ENCODE measurements around the gene FREY1.

DNA sequence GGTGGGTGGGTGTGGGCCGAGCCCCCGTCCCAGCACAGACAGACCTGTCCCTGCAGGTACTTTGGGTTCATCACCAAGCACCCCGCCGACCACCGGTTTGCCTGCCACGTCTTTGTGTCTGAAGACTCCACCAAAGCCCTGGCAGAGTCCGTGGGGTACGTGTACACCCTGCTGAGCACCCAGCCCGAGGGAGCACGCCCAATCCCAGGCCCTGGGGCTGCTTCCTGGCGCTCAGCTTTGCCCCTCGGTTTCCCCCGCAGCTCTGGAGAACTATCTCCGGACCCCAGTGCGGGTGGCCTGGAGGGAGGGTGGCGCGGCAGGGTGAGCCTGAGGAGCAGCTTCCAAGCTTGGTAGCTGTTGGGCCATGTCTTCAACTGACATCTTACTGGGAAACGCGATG is 2.0 kb downstream of the FREY1 start:
- TF ChIP-seq, protein P1, sequence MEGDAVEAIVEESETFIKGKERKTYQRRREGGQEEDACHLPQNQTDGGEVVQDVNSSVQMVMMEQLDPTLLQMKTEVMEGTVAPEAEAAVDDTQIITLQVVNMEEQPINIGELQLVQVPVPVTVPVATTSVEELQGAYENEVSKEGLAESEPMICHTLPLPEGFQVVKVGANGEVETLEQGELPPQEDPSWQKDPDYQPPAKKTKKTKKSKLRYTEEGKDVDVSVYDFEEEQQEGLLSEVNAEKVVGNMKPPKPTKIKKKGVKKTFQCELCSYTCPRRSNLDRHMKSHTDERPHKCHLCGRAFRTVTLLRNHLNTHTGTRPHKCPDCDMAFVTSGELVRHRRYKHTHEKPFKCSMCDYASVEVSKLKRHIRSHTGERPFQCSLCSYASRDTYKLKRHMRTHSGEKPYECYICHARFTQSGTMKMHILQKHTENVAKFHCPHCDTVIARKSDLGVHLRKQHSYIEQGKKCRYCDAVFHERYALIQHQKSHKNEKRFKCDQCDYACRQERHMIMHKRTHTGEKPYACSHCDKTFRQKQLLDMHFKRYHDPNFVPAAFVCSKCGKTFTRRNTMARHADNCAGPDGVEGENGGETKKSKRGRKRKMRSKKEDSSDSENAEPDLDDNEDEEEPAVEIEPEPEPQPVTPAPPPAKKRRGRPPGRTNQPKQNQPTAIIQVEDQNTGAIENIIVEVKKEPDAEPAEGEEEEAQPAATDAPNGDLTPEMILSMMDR (IDR thresholded peaks at IDR 0.05): no peak
- no peak for TF ChIP-seq POLR2A (IDR thresholded peaks at IDR 0.05)
- no peak for TF ChIP-seq POLR2AphosphoS5 (IDR thresholded peaks at IDR 0.05)
